ENCODE measurements around the gene RASA2. TPM values are rescaled to one million over a fixed set of nuclear protein-coding genes. Genes with fewer than 3 reads are reported as not detected.

RASA2 gene
- total and polyA plus RNA-seq, 4 donors: 1.6 to 5.4 (median 4.6) TPM

- TF ChIP-seq SP1 (IDR thresholded peaks at IDR 0.05): no peak
- no peak for TF ChIP-seq RAD21 (IDR thresholded peaks at IDR 0.05)
- no peak for TF ChIP-seq FOXA1 (IDR thresholded peaks at IDR 0.05)
- no peak for TF ChIP-seq CTCF (IDR thresholded peaks at IDR 0.05; ENCODE audit: low read depth, low read length, missing input control)
- no peak for TF ChIP-seq ATF3 (IDR thresholded peaks at IDR 0.05)
- no peak for TF ChIP-seq RXRA (IDR thresholded peaks at IDR 0.05)
- no peak for TF ChIP-seq REST (IDR thresholded peaks at IDR 0.05)
- TF ChIP-seq JUND (IDR thresholded peaks at IDR 0.05): no peak
- TF ChIP-seq HNF4A (conservative IDR thresholded peaks at IDR 0.05): no peak
- no peak for TF ChIP-seq YY1 (IDR thresholded peaks at IDR 0.05)
- TF ChIP-seq FOXA2 (IDR thresholded peaks at IDR 0.05): no peak
- TF ChIP-seq TAF1 (conservative IDR thresholded peaks at IDR 0.05): no peak
- TF ChIP-seq EGR1 (IDR thresholded peaks at IDR 0.05; ENCODE audit: low read depth in 2 of 2): no peak
- no peak for TF ChIP-seq NR2F2 (IDR thresholded peaks at IDR 0.05)
- Histone ChIP-seq H3K9me3 (ENCODE audit: control insufficient read depth in 4 of 4, low read length in 3 of 4) (no peaks in the 10 kb centered on the region), H3K27ac (ENCODE audit: low read depth in 1 of 2, low read length in 2 of 2) (no peak overlapping the region), H3K4me1 (ENCODE audit: control insufficient read depth in 4 of 4, insufficient read depth in 4 of 4, low read length in 3 of 4) (no peaks in the 10 kb centered on the region), H3K9ac (ENCODE audit: low read depth in 1 of 2, low read length in 2 of 2) (no peak overlapping the region), H3K27me3 (ENCODE audit: control insufficient read depth in 4 of 4, insufficient read depth in 4 of 4, low read length in 3 of 4) (no peaks in the 10 kb centered on the region), H3K36me3 (ENCODE audit: control insufficient read depth in 4 of 4, insufficient read depth in 3 of 4, low read depth in 1 of 4, low read length in 3 of 4) (peaks cover 0 to 3% (median 0%) of the 10 kb centered on the region in 4 donors), H3K4me3 (ENCODE audit: low read depth in 1 of 3, low read length in 3 of 3) (no peak overlapping the region)
- no peak for DNase-seq (ENCODE audit: low spot score)
- 98% methylated on average over 4 of the region's 4 CpGs for WGBS
Observed at GRCh38 chr3:141602706-141603105, 115.9 kb downstream of the RASA2 start.

GRCh38 chr3:141603473-141604035 lies 116.7 kb downstream of the RASA2 start:
- DNase-seq (ENCODE audit: low spot score): no peak
- WGBS: 99% methylated on average over 3 of the region's 3 CpGs
- TF ChIP-seq CTCF (IDR thresholded peaks at IDR 0.05; ENCODE audit: low read depth, low read length, missing input control): no peak
- no peak for TF ChIP-seq HNF4G (IDR thresholded peaks at IDR 0.05)
- TF ChIP-seq ATF3 (IDR thresholded peaks at IDR 0.05): no peak
- TF ChIP-seq RAD21 (IDR thresholded peaks at IDR 0.05): no peak
- no peak for TF ChIP-seq REST (IDR thresholded peaks at IDR 0.05)
- H3K4me3 ChIP-seq (ENCODE audit: low read depth in 1 of 3, low read length in 3 of 3): no peak overlapping the region
- no peaks in the 10 kb centered on the region for H3K27me3 ChIP-seq (ENCODE audit: control insufficient read depth in 4 of 4, insufficient read depth in 4 of 4, low read length in 3 of 4)
- no peak overlapping the region for H3K27ac ChIP-seq (ENCODE audit: low read depth in 1 of 2, low read length in 2 of 2)
- H3K36me3 ChIP-seq (ENCODE audit: control insufficient read depth in 4 of 4, insufficient read depth in 3 of 4, low read depth in 1 of 4, low read length in 3 of 4): peaks cover 0 to 6% (median 1%) of the 10 kb centered on the region in 4 donors
- no peaks in the 10 kb centered on the region for H3K4me1 ChIP-seq (ENCODE audit: control insufficient read depth in 4 of 4, insufficient read depth in 4 of 4, low read length in 3 of 4)
- H3K9me3 ChIP-seq (ENCODE audit: control insufficient read depth in 4 of 4, low read length in 3 of 4): no peaks in the 10 kb centered on the region
- H3K9ac ChIP-seq (ENCODE audit: low read depth in 1 of 2, low read length in 2 of 2): no peak overlapping the region
